SHP77 (cell line): ENCODE data around the gene CDKAL1.
"Not testable (repeated sequence)": the region's sequence is repeated elsewhere in the genome, so short reads cannot be mapped to it uniquely, and the experiment has no call there.

Experiments
- DNase-seq, 2 experiments: peaks; one replicate each; lab custom pipeline; 2025; lab: John Stamatoyannopoulos, UW

The CDKAL1 gene

DNA sequence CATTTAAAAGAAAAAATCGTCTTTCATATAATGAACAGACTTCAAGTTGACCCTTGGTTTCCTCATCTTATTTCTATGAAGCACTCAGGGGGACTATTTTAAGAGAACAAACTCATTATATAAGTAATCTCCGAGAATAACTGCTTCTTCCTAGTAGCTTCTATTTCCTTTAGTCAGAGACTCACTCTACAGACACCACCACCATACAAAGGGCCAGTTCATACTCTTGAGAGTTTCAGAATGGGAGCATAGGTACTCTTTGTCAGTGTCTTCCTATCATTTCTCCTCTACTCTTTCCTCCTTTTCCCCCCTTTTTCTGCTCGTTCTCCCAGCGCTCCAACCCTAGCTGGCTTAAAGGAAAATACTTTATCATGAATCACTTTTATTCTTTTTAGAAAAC, 104.9 kb downstream of the CDKAL1 start:
- no peak for DNase-seq

DNA sequence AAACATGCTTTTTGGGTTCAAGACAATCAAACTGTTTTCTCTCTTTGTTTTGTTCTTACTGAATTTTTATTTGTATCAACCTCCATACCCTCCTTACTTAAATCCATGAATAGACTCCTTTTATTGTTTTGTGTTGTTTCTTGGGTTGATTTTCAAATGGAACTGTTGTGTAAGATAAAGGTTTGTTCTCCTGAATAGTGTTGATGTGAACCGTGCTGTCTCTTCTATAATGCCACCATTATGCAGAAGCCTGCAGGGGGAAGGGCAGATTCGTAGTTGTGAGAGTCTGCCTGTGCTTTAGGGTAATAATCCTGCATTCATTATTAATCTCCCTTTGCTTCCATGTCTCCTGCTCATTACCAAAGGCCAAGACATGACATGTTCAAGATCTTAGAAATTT, 105.9 kb downstream of the CDKAL1 start:
- DNase-seq: no peak

DNA sequence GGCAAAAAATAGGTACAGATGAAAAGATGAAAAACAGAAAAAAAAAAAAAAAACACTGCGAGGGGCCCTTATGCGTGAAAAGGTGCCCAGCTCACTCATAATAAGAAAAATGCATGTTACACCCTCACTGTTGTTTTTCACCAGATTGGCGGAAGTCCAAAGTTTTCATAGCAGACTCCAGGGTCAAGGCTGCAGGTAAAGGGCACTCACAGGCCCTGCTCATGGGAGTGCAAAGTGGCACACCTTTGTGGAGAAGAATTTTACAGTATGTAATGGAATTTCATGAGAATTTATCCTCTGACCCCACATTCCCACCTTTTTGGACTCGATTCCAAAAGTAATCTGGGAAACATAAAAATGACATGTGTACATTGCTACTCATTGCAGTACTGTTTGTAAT, 108.2 kb downstream of the CDKAL1 start:
- no peak for DNase-seq

DNA sequence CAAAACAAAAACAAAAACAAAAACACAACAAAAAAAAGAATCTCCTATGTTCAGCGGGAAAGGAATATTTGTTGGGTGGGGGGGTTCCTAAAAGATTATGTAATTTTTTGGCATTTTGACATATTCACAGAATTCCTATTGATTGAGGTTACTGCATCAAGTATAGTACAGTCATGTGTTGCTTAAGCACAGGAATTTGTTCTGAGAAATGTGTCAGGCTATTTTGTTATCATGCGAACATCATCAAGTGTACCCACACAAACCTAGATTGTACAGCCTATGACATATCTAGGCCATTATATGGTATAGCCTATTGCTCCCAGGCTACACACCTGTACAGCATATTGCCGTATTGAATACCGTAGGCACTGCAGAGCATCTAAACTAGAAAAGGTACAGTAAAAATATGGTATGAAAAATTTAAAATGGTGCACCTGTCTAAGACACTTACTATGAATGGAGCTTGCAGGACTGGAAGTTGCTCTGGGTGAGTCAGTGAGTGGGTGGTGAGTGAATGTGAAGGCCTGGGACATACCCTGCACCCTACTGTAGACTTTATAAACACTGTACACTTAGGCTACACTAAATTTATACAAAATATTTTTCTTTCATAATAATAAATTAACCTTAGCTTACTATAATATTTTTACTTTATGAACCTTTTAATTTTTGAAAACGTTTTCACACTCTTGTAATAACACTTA, 110.6 kb downstream of the CDKAL1 start:
- no peak for DNase-seq

DNA sequence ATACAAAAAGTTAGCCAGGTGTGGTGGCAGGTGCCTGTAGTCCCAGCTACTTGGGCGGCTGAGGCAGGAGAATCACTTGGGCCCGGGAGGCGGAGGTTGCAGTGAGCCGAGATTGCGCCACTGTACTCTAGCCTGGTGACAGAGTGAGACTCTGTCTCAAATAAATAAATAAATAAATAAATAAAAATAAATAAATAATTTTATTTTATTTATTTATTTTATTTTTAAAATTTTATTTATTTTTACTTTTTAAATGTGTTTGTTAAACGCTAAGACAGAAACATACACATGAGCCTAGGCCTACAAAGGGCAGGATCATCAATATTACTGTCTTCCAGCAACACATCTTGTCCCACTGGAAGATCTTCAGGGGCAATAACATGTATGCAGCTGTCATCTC, 111.3 kb downstream of the CDKAL1 start:
- not testable (repeated sequence) for DNase-seq

DNA sequence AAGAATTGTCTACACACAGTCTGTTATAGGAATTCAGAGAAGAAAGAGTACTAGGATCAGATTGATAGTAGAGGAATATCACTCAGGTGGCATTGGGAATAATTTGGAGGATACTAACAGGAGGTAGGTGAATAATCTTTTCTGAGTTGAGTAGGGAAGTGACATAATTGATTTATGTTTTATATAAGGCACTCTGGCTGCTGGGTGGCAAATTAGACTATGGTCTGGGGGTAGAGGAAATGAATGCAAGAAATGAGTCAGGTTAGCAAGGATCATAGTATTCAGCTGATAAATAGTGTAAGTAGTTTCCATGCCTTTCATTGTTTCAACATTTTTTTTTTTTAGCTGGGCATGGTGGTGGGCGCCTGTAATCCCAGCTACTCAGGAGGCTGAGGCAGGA, 113.3 kb downstream of the CDKAL1 start:
- DNase-seq: no peak

DNA sequence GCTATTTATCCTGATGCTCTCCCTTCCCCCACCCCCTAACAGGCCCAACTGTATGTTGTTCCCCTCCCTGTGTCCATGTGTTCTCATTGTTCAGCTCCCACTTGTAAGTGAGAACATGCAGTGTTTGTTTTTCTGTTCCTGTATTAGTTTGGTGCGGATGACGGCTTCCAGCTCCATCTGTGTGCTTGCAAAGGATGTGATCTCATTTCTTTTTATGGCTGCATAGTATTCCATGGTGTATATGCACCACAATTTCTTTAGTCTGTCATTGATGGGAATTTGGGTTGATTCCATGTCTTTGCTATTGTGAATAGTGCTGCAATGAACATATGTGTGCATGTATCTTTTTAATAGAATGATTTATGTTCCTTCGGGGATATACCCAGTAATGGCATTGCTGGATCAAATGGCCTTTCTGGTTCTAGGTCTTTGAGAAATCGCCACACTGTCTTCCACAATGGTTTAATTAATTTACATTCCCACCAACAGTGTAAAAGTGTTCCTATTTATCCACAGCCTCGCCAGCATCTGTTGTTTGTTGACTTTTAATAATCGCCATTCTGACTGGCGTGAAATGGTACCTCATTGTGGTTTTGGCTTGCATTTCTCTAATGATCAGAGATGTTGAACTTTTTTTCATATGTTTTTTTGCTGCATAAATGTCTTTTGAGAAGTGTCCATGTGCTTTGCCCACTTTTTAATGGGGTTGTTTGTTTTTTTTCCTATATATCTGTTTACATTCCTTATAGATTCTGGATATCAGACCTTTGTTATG, 115.6 kb downstream of the CDKAL1 start:
- DNase-seq: not testable (repeated sequence)

DNA sequence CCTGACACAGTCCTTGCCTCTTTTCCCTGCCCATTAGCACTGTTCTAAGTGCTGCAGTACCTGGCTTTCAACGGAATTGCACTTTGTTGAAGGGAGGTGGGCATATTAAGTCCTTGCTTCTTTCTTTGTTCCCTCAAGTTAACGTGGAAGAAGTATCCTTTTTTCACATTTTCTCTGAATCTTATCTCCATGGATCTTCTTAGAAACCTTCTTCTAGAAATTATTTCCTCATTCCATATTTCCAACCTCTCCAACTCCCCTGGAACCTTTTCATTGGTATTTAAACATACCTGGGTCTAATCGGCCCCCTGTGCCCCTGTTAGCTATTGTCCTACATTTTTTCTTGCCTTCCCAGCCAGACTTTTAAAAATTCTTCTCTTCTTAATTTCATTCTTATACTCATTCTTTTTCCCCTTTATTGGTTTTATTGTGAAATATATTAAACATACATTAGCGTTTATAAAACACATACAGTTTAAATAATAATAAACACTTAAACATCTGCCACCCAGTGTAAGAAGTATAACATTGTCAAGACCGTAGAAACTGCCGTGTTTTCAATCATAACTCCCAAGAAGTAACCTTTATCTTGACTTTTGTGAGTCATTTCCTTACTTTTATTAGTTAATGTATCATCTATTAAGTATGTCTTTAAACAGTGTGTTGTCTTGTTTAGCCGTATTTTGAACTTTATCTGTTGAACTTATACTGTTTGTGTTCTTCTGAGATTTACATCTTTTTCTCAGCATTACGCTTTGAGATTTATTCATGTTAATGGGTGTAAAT, 118.2 kb downstream of the CDKAL1 start:
- DNase-seq: no peak

DNA sequence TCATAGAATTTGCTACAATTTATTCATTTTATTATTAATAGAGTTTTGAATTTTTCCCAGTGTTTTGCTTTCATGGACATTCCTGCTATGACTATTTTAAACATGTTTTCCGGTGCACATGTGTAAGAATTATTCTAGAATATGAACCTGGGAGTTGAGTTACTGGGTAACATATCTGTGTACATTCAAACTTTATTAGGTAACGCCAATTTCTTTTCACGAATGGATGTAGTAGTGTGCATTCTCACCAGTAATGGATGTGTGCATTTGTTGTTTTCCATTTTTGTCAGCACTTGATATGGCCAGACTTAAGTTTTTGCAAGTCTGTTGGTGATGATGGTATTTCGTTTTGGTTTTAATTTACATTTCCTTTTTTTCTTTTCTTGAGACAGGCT, 118.8 kb downstream of the CDKAL1 start:
- no peak for DNase-seq

- no peak for DNase-seq
These were observed 121.1 kb downstream of the CDKAL1 start for GRCh38 chr6:20655317-20655716.

- no peak for DNase-seq
These were observed 123.1 kb downstream of the CDKAL1 start for GRCh38 chr6:20657274-20657800.

GRCh38 chr6:20658053-20658452, 123.8 kb downstream of the CDKAL1 start:
- DNase-seq: no peak

- no peak for DNase-seq
These were observed 124.3 kb downstream of the CDKAL1 start for GRCh38 chr6:20658516-20658915.

GRCh38 chr6:20660534-20660933, 126.3 kb downstream of the CDKAL1 start:
- DNase-seq: no peak

DNA sequence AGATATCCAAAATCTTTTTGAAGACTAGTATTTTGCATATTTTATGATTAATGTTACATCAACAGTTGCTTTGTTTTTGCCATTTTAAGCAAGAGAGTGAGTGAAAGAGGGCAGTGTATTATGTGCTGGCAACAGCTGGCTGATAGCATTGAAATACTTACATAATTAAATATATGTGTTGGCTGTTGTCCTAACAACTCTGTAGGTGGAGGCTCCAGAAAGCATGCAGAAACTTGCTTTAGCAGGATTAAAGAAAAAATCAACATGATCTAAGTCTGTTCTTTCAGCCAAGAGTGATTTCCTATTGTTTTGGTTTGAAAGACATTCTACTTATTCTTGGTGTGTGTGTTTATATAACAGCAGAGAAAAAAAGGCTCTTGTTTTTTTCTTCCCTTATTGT, 127.5 kb downstream of the CDKAL1 start:
- no peak for DNase-seq

- no peak for DNase-seq
These were observed 130.0 kb downstream of the CDKAL1 start for GRCh38 chr6:20664250-20664649.

GRCh38 chr6:20665290-20665689, 131.0 kb downstream of the CDKAL1 start:
- DNase-seq: no peak

- no peak for DNase-seq
These were observed 135.5 kb downstream of the CDKAL1 start for GRCh38 chr6:20669571-20670314.

DNA sequence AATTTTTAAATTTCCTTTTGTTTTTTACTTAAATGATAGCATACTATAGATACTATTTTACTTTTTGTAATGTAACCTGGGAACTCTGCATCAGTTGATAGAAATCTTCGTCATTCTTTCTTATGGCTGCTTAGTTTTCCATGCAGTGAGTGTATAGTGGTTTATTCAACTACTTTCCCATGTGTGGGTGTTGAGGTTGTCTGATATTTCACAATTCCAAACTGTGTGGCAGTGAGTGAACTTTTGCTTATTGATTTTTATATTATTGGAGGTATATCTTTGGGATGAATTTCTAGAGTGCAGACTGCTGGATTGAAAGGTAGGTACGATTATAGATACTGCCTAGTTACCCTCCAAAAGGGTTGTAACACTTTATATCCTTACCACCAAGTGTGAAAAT, 136.5 kb downstream of the CDKAL1 start:
- DNase-seq: no peak

DNA sequence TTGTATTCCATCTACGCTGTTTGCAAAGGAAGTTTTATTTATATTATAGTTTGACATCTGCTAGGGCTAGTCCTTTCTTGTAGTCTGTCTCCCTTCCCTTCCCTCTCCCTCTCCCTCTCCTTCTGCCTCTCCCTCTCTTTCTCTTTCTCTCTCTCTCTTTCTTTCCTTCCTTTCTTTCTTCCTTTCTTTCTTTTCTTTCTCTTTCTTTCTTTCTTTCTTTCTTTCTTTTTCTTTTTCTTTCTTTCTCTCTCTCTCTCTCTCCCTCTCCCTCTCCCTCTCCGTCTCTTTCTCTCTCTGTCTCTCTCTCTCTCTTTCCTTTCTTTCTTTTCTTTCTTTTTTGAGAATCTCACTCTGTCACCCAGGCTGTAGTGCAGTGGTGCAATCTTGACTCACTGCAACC, 137.8 kb downstream of the CDKAL1 start:
- DNase-seq: no peak

GRCh38 chr6:20673458-20673857, 139.2 kb downstream of the CDKAL1 start:
- no peak for DNase-seq

DNA sequence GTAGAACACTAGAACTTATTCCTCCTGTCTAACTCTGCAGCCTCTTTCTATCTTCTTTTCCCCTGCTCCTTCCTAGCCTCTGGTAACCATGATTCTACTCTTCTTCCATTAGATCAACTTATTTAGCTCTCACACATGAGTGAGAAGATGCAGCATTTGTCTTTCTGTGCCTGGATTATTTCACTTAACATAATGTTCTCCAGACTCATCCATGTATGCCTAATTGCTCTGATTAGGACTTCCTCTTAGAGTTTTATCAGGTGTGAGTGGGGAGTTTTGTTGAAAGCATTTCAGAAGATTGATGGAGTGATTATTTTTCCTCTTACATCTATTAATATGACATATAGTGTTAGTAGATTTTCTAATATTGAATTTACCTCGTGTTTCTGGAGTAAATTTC, 140.4 kb downstream of the CDKAL1 start:
- no peak for DNase-seq
